ENCODE measurements around the gene CEBPZOS. TPM values are rescaled to one million over a fixed set of nuclear protein-coding genes. Genes with fewer than 3 reads are reported as not detected.

The CEBPZOS gene
- total RNA-seq, 1 experiment from 2014 or later, result 40.7 TPM

- BruUV-seq (replicated peaks), result no TSS peak
- H3K27me3 Mint-ChIP-seq (ENCODE audit: unreplicated experiment), result no peaks in the 10 kb centered on the region
- no peaks in the 10 kb centered on the region for H3K4me1 Mint-ChIP-seq (ENCODE audit: low read depth, unreplicated experiment)
- no peak for DNase-seq
- intact Hi-C loops (cut with micrococcal nuclease; ENCODE audit: unreplicated experiment), result no loop called here
- H3K27ac Mint-ChIP-seq (ENCODE audit: unreplicated experiment), result no peak overlapping the region
- peaks cover 53% of the 10 kb centered on the region for H3K36me3 Mint-ChIP-seq (ENCODE audit: insufficient read depth, unreplicated experiment)
- no peak for TF ChIP-seq CTCF (IDR thresholded peaks at IDR 0.05; ENCODE audit: unreplicated experiment)
- CTCF ChIA-PET, result no interaction called here
- H3K4me3 Mint-ChIP-seq (ENCODE audit: low read depth, unreplicated experiment), result no peak overlapping the region
- peaks cover 5% of the 10 kb centered on the region for H3K9me3 Mint-ChIP-seq (ENCODE audit: low read depth, unreplicated experiment)
Observed at GRCh38 chr2:37211939-37212338, 15.6 kb downstream of the CEBPZOS start.

GRCh38 chr2:37215250-37215649 is 19.0 kb downstream of the CEBPZOS start:
- intact Hi-C loops (cut with micrococcal nuclease; ENCODE audit: unreplicated experiment), result loop anchor here (5.0 kb wide), 1 partner anchor 48 kb away; no protein-coding TSS in a partner anchor
- Mint-ChIP-seq H3K4me3 (ENCODE audit: low read depth, unreplicated experiment) (no peak overlapping the region), H3K36me3 (ENCODE audit: insufficient read depth, unreplicated experiment) (peaks cover 36% of the 10 kb centered on the region), H3K27me3 (ENCODE audit: unreplicated experiment) (no peaks in the 10 kb centered on the region), H3K27ac (ENCODE audit: unreplicated experiment) (no peak overlapping the region), H3K9me3 (ENCODE audit: low read depth, unreplicated experiment) (no peaks in the 10 kb centered on the region), H3K4me1 (ENCODE audit: low read depth, unreplicated experiment) (no peaks in the 10 kb centered on the region)
- CTCF ChIA-PET, result interaction anchor here (0.7 kb wide), 1 partner anchor 353 kb away, joined by 6 read pairs; no protein-coding TSS in a partner anchor
- DNase-seq, result no peak
- no peak for TF ChIP-seq CTCF (IDR thresholded peaks at IDR 0.05; ENCODE audit: unreplicated experiment)
- no TSS peak for BruUV-seq (replicated peaks)

GRCh38 chr2:37219046-37219445 is 22.8 kb downstream of the CEBPZOS start:
- no peaks in the 10 kb centered on the region for H3K9me3 Mint-ChIP-seq (ENCODE audit: low read depth, unreplicated experiment)
- H3K4me1 Mint-ChIP-seq (ENCODE audit: low read depth, unreplicated experiment), result peaks cover 4% of the 10 kb centered on the region
- CTCF ChIA-PET, result no interaction called here
- H3K27ac Mint-ChIP-seq (ENCODE audit: unreplicated experiment), result no peak overlapping the region
- no peak for DNase-seq
- intact Hi-C loops (cut with micrococcal nuclease; ENCODE audit: unreplicated experiment), result loop anchor here (5.0 kb wide), 1 partner anchor 52 kb away; no protein-coding TSS in a partner anchor
- no peak overlapping the region for H3K4me3 Mint-ChIP-seq (ENCODE audit: low read depth, unreplicated experiment)
- no TSS peak for BruUV-seq (replicated peaks)
- no peaks in the 10 kb centered on the region for H3K27me3 Mint-ChIP-seq (ENCODE audit: unreplicated experiment)
- no peak for TF ChIP-seq CTCF (IDR thresholded peaks at IDR 0.05; ENCODE audit: unreplicated experiment)
- H3K36me3 Mint-ChIP-seq (ENCODE audit: insufficient read depth, unreplicated experiment), result peaks cover 25% of the 10 kb centered on the region

GRCh38 chr2:37223131-37223530 is 26.8 kb downstream of the CEBPZOS start:
- Mint-ChIP-seq H3K27me3 (ENCODE audit: unreplicated experiment) (no peaks in the 10 kb centered on the region), H3K4me3 (ENCODE audit: low read depth, unreplicated experiment) (no peak overlapping the region), H3K36me3 (ENCODE audit: insufficient read depth, unreplicated experiment) (peaks cover 22% of the 10 kb centered on the region), H3K4me1 (ENCODE audit: low read depth, unreplicated experiment) (peaks cover 17% of the 10 kb centered on the region), H3K9me3 (ENCODE audit: low read depth, unreplicated experiment) (no peaks in the 10 kb centered on the region), H3K27ac (ENCODE audit: unreplicated experiment) (no peak overlapping the region)
- no TSS peak for BruUV-seq (replicated peaks)
- TF ChIP-seq CTCF (IDR thresholded peaks at IDR 0.05; ENCODE audit: unreplicated experiment), result no peak
- DNase-seq, result no peak
- intact Hi-C loops (cut with micrococcal nuclease; ENCODE audit: unreplicated experiment), result no loop called here
- CTCF ChIA-PET, result no interaction called here

Measured in Calu3 (cell line).